GM13977 (cell line): ENCODE data around the gene ZFAND3.

Experiments
- DNase-seq: peaks from one replicate; pipeline ENCODE4 v3.0.0; 2012; ENCODE audit warnings: low spot score
- in situ Hi-C: fragments of 300-500 bp; cut with MboI; formaldehyde crosslinking; loops from one replicate; pipeline ENCODE4 v1.12.0; 2022; ENCODE audit warnings: low sequenced_read_pairs, low pct_unique_long_range_greater_than_20kb, mixed read lengths, inconsistent platforms; ENCODE audit not compliant: unreplicated experiment
- TF ChIP-seq, protein P1 (sequence below): IDR thresholded peaks from 2 replicates; pipeline ENCODE4 v1.5.1; 2012; ENCODE audit warnings: mild to moderate bottlenecking, control low read depth; ENCODE audit not compliant: insufficient read depth; ENCODE audit errors: extremely low read depth, missing control alignments

ZFAND3 gene

DNA sequence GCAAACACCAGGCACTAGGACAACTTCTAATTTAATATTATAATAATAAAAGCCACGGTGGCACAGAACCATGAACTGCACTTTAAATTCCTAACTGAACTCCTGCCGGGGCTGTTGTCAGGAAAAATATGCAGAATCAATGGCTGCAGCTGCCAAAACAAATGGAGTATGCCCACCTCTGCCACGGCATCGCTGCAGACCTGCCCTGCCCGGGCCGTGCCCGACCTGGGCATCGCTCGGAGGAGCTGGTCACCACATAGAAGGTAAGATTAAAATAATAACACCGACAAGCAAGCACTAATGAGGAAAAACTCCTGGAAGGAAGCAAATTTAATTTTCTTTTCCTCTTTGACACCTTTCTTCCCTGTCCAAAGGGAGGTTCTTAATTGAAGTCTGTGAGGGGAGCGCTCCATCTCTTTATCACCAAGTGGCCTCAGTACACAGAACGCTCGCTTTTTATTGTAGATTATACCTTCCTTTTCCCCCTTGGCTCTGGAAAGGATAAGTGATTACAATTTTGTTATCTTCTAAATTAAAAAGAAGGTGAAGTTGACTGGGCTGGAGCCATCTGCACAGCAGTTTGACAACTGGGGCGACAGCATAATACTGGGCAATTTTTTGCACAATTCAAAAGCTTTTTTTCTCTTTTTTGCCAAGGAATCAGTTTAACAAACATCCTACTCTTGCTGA is 351.3 kb downstream of the ZFAND3 start:
- TF ChIP-seq, protein P1, sequence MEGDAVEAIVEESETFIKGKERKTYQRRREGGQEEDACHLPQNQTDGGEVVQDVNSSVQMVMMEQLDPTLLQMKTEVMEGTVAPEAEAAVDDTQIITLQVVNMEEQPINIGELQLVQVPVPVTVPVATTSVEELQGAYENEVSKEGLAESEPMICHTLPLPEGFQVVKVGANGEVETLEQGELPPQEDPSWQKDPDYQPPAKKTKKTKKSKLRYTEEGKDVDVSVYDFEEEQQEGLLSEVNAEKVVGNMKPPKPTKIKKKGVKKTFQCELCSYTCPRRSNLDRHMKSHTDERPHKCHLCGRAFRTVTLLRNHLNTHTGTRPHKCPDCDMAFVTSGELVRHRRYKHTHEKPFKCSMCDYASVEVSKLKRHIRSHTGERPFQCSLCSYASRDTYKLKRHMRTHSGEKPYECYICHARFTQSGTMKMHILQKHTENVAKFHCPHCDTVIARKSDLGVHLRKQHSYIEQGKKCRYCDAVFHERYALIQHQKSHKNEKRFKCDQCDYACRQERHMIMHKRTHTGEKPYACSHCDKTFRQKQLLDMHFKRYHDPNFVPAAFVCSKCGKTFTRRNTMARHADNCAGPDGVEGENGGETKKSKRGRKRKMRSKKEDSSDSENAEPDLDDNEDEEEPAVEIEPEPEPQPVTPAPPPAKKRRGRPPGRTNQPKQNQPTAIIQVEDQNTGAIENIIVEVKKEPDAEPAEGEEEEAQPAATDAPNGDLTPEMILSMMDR, result no peak
- DNase-seq, result no peak
- in situ Hi-C loops, result no loop called here

DNA sequence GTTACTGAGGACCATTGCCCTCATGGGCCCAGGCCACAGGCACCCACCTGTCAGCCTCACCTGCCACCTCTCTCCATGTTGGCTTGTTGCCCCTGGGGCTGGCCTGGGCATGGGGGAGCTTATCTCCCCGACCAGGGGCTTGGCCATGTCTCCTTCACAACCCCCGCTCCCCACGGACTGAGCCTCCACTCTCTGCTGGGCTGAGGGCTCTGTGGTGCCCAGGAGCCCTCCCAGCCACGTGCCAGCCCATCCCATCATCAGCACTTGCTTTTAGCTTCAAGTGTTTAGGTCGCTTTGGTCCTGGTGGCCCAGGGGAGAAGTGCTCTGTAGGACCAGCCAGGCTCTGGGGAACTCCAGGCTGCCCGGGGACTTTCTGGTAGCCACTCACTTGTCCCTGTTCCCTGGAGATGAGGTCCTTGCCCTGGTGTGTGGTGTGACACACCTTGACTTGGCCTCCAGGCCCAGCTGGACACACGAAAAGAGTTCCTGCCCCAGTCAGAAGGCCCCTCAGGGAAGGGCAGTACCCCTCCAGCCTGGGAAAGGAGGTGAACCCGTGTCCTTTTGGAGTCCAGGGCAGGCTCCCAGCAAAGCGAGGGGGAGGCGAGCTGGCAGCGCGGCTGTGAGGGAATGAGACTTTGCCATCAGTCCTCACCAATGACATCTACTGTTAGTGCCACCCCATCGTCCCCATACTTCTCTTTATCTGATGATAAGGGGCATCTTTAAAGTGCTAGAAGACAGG is 352.6 kb downstream of the ZFAND3 start:
- no peak for DNase-seq
- TF ChIP-seq, protein P1, result no peak
- in situ Hi-C loops, result no loop called here

DNA sequence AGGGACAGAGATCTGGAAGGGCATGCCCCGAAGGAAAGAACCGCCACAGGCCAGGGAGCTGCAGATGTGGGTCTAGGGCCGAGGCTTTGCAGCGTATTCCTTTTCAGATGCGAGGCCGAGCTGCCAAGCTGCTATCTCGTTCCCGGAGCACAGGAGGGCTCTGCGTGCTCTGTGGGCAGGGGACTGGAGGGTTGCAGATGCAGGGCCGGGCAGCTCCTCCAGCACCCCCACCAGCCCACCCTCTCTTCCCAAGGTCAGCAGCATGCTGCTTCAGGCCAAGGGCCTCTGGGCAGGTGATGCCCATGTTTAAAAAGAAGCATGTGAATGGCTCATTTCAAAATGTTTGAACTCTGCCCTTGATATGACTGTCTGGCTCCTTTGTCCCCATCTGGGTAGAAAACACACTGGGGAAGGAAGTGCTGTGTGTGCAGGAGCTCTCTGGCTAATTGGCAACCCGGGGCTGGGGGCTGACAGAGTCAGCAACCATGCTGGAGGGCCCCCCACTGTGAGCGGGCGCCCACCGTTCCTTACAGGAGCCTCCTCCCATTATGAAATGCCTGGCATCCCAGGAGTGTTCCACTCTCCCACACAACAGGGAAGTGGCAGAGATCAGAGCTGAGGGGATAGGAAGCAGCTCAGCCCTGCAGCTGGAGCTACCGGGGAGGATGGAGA is 353.3 kb downstream of the ZFAND3 start:
- TF ChIP-seq, protein P1, result no peak
- DNase-seq, result no peak
- in situ Hi-C loops, result no loop called here

DNA sequence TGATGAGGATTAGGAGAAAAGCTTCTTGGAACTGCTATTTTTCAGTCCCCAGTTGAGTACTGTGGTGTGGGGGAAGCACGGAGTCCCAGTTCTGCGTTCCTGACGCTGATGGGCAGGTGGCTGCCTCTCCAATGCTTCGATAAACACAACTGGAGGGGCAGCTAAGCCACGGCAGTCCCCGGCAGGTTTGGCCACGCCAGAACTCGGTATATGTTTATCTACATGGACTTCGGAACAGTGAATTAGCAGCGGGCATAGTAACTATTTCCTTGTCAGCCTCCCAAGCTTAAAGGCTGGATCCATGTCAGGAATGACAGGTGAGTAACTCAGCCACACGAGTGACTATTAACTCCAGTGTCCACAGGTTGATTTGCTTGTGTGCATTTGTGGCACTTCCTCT is 354.4 kb downstream of the ZFAND3 start:
- TF ChIP-seq, protein P1, result no peak
- in situ Hi-C loops, result no loop called here
- no peak for DNase-seq

DNA sequence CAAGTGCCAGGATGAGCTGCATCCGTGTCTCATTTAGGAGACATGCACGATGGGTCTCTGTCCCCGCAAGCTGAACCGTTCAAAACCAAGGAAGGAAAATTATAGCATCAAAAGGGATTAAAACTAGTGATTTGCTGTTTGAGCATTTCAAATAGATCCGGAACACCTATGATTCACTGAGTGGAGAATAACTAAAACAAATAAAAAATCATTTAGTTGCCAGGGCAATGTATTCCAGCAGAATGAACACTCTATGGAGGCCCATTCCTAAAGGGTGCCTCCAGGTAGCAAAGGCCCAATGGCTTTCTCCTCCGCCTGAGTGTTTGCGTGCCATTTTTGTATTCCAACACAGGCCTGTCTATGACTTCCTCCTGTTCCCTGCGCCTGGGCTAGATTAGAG is 354.8 kb downstream of the ZFAND3 start:
- TF ChIP-seq, protein P1, result no peak
- no peak for DNase-seq
- in situ Hi-C loops, result no loop called here

DNA sequence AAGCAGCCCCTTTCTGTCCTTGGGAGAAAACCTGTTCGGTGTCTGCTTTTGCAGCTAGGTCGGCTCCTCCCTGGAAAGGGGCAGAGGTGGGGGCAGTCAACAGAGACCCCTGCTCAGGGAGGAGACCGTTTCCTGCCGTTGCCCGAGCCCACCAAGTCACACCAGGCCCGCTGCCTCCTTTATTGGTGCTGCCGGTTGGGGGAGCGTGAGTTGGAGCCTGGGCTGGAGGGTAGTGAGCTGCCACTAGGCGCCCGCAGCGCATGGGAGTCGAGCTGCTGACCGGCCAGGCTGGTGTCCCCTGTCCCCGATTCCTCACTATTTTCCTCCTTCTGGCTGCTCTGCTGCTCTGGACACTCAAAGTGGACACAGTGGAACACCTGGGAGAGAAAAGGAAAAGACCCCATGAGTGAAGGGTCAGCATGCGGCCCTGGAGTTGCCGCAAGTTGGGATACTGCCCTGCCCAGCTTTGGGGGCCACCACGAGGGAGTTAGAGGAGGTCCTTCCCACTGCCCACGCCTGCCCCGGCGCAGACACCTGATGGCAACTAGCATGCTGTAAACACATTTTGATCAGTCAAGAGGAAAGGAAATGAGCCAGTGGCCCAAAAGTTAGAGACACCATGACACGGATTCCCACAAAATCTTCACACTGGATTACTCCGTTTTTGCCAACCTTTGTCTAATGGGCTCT is 355.4 kb downstream of the ZFAND3 start:
- in situ Hi-C loops, result no loop called here
- DNase-seq, result no peak
- TF ChIP-seq, protein P1, result no peak
